HEK293 (cell line): Measurements from ENCODE around the gene FKBP10.
A peak's percentile ranks its signal among the peaks of the same experiment; 100 is the strongest.

Source experiments
- EGR2 ChIP-seq: fragments of 450-650 bp; formaldehyde crosslinking; IDR thresholded peaks from 2 replicates; pipeline ENCODE4 v1.5.1; 2016; ENCODE audit warnings: low read depth, missing biosample characterization, missing genetic modification characterization
- GLIS2 ChIP-seq: fragments of 450-650 bp; formaldehyde crosslinking; IDR thresholded peaks from 2 replicates; pipeline ENCODE4 v1.5.1; 2016; ENCODE audit warnings: missing biosample characterization, missing genetic modification characterization
- KLF7 ChIP-seq: fragments of 450-650 bp; formaldehyde crosslinking; IDR thresholded peaks from 2 replicates; pipeline ENCODE4 v1.5.1; 2016; ENCODE audit warnings: missing biosample characterization, missing genetic modification characterization, borderline replicate concordance
- KLF8 ChIP-seq: fragments of 450-650 bp; formaldehyde crosslinking; IDR thresholded peaks from 2 replicates; pipeline ENCODE4 v1.5.1; 2016; ENCODE audit warnings: missing biosample characterization, missing genetic modification characterization
- MEIS1 ChIP-seq: sonication (generic); formaldehyde crosslinking; IDR thresholded peaks from 2 replicates; pipeline ENCODE4 v1.8.1; 2022; ENCODE audit warnings: missing genetic modification reagents, mild to moderate bottlenecking, borderline replicate concordance
- MYNN ChIP-seq: fragments of 450-650 bp; formaldehyde crosslinking; IDR thresholded peaks from 2 replicates; pipeline ENCODE4 v1.5.1; 2016; ENCODE audit warnings: missing biosample characterization, missing genetic modification characterization, borderline replicate concordance
- OVOL3 ChIP-seq: fragments of 450-650 bp; formaldehyde crosslinking; IDR thresholded peaks from 2 replicates; pipeline ENCODE4 v1.5.1; 2016; ENCODE audit warnings: missing biosample characterization, missing genetic modification characterization
- SALL2 ChIP-seq: fragments of 450-650 bp; formaldehyde crosslinking; IDR thresholded peaks from 2 replicates; pipeline ENCODE4 v1.5.0; 2017; ENCODE audit warnings: missing biosample characterization, mild to moderate bottlenecking, missing genetic modification characterization, borderline replicate concordance
- SP2 ChIP-seq: fragments of 450-650 bp; formaldehyde crosslinking; IDR thresholded peaks from 2 replicates; pipeline ENCODE4 v1.5.1; 2016; ENCODE audit warnings: missing biosample characterization, missing genetic modification characterization
- TSHZ1 ChIP-seq: fragments of 450-650 bp; formaldehyde crosslinking; IDR thresholded peaks from 2 replicates; pipeline ENCODE4 v1.5.1; 2016; ENCODE audit warnings: missing biosample characterization, missing genetic modification characterization, borderline replicate concordance
- ZBTB11 ChIP-seq: fragments of 450-650 bp; formaldehyde crosslinking; conservative IDR thresholded peaks from 2 replicates; pipeline ENCODE4 v1.5.1; 2016; ENCODE audit warnings: low read depth, missing biosample characterization, missing genetic modification characterization
- ZBTB20 ChIP-seq: fragments of 450-650 bp; formaldehyde crosslinking; IDR thresholded peaks from 2 replicates; pipeline ENCODE4 v1.5.1; 2016; ENCODE audit warnings: missing biosample characterization, missing genetic modification characterization
- ZBTB8A ChIP-seq: fragments of 450-650 bp; formaldehyde crosslinking; IDR thresholded peaks from 2 replicates; pipeline ENCODE4 v1.5.1; 2016; ENCODE audit warnings: missing biosample characterization, missing genetic modification characterization
- ZFHX2 ChIP-seq: fragments of 450-650 bp; formaldehyde crosslinking; conservative IDR thresholded peaks from 2 replicates; pipeline ENCODE4 v1.5.1; 2016; ENCODE audit warnings: missing biosample characterization, missing genetic modification characterization
- ZIC2 ChIP-seq: fragments of 450-650 bp; formaldehyde crosslinking; IDR thresholded peaks from 2 replicates; pipeline ENCODE4 v1.5.1; 2016; ENCODE audit warnings: missing biosample characterization, missing genetic modification characterization
- ZNF157 ChIP-seq: fragments of 450-650 bp; formaldehyde crosslinking; IDR thresholded peaks from 2 replicates; pipeline ENCODE4 v1.5.1; 2016; ENCODE audit warnings: missing biosample characterization, missing genetic modification characterization
- ZNF169 ChIP-seq: fragments of 450-650 bp; formaldehyde crosslinking; IDR thresholded peaks from 2 replicates; pipeline ENCODE4 v1.5.1; 2016; ENCODE audit warnings: missing biosample characterization, missing genetic modification characterization
- ZNF223 ChIP-seq: fragments of 450-650 bp; formaldehyde crosslinking; IDR thresholded peaks from 2 replicates; pipeline ENCODE4 v1.5.1; 2016; ENCODE audit warnings: missing biosample characterization, missing genetic modification characterization
- ZNF248 ChIP-seq: fragments of 450-650 bp; formaldehyde crosslinking; IDR thresholded peaks from 2 replicates; pipeline ENCODE4 v1.5.1; 2017; ENCODE audit warnings: missing biosample characterization, missing genetic modification characterization
- ZNF26 ChIP-seq: fragments of 450-650 bp; formaldehyde crosslinking; IDR thresholded peaks from 2 replicates; pipeline ENCODE4 v1.5.1; 2016; ENCODE audit warnings: missing biosample characterization, missing genetic modification characterization
- ZNF266 ChIP-seq: fragments of 450-650 bp; formaldehyde crosslinking; IDR thresholded peaks from 2 replicates; pipeline ENCODE4 v1.5.1; 2016; ENCODE audit warnings: missing biosample characterization, missing genetic modification characterization, low read depth
- ZNF302 ChIP-seq: fragments of 450-650 bp; formaldehyde crosslinking; IDR thresholded peaks from 2 replicates; pipeline ENCODE4 v1.5.1; 2016; ENCODE audit warnings: missing biosample characterization, missing genetic modification characterization, low read depth
- ZNF324 ChIP-seq: fragments of 450-650 bp; formaldehyde crosslinking; IDR thresholded peaks from 2 replicates; pipeline ENCODE4 v1.5.1; 2016; ENCODE audit warnings: missing biosample characterization, missing genetic modification characterization
- ZNF341 ChIP-seq: fragments of 450-650 bp; formaldehyde crosslinking; IDR thresholded peaks from 2 replicates; pipeline ENCODE4; 2016; ENCODE audit warnings: low read depth, missing biosample characterization, missing genetic modification characterization
- ZNF426 ChIP-seq: fragments of 450-650 bp; formaldehyde crosslinking; IDR thresholded peaks from 2 replicates; pipeline ENCODE4 v1.5.1; 2017; ENCODE audit warnings: missing biosample characterization, missing genetic modification characterization, mild to moderate bottlenecking, inconsistent platforms, moderate library complexity
- ZNF529 ChIP-seq: fragments of 450-650 bp; formaldehyde crosslinking; IDR thresholded peaks from 2 replicates; pipeline ENCODE4 v1.5.1; 2017; ENCODE audit warnings: missing genetic modification characterization, missing biosample characterization; ENCODE audit not compliant: insufficient replicate concordance
- ZNF548 ChIP-seq: fragments of 450-650 bp; formaldehyde crosslinking; IDR thresholded peaks from 2 replicates; pipeline ENCODE4 v1.5.1; 2016; ENCODE audit warnings: missing biosample characterization, missing genetic modification characterization
- ZNF549 ChIP-seq: fragments of 450-650 bp; IDR thresholded peaks from 2 replicates; pipeline ENCODE4 v1.5.1; 2018; ENCODE audit warnings: missing biosample characterization, missing genetic modification characterization, mild to moderate bottlenecking, inconsistent platforms, moderate library complexity
- ZNF707 ChIP-seq: fragments of 450-650 bp; formaldehyde crosslinking; IDR thresholded peaks from 2 replicates; pipeline ENCODE4 v1.5.1; 2016; ENCODE audit warnings: missing biosample characterization, missing genetic modification characterization
- ZNF768 ChIP-seq: fragments of 450-650 bp; formaldehyde crosslinking; IDR thresholded peaks from 2 replicates; pipeline ENCODE4 v1.5.1; 2018; ENCODE audit warnings: missing biosample characterization, mild to moderate bottlenecking, missing genetic modification characterization
- ZNF776 ChIP-seq: fragments of 450-650 bp; formaldehyde crosslinking; IDR thresholded peaks from 2 replicates; pipeline ENCODE4 v1.5.0; 2017; ENCODE audit warnings: missing biosample characterization, missing genetic modification characterization, borderline replicate concordance
- ZNF777 ChIP-seq: fragments of 450-650 bp; formaldehyde crosslinking; IDR thresholded peaks from 2 replicates; pipeline ENCODE4 v1.5.1; 2017; ENCODE audit warnings: missing biosample characterization, missing genetic modification characterization, borderline replicate concordance
- ZSCAN16 ChIP-seq: fragments of 450-650 bp; formaldehyde crosslinking; IDR thresholded peaks from 2 replicates; pipeline ENCODE4 v1.5.1; 2016; ENCODE audit warnings: missing biosample characterization, missing genetic modification characterization
- ZXDB ChIP-seq: fragments of 450-650 bp; formaldehyde crosslinking; IDR thresholded peaks from 2 replicates; pipeline ENCODE4 v1.5.1; 2016; ENCODE audit warnings: missing biosample characterization, missing genetic modification characterization

FKBP10 gene

GRCh38 chr17:41835800-41836549, 23.2 kb downstream of the FKBP10 start, which contains the start of gene NT5C3B (continued):
- no peak for TF ChIP-seq ZNF768 (tag by site-specific recombination)
- TF ChIP-seq ZBTB20 (tag by site-specific recombination) = peak; percentile 10; the same call in 1 of the 2 replicates
- no peak for TF ChIP-seq ZNF529 (tag by site-specific recombination)
- TF ChIP-seq ZNF776 = no peak
- TF ChIP-seq ZSCAN16 (tag by site-specific recombination) = no peak
- TF ChIP-seq ZNF707 (tag by site-specific recombination) = no peak
- no peak for TF ChIP-seq ZNF26 (tag by site-specific recombination)
- TF ChIP-seq ZNF341 (tag by site-specific recombination) = no peak
- no peak for TF ChIP-seq ZNF426 (tag by site-specific recombination)
- TF ChIP-seq ZNF169 = no peak
- TF ChIP-seq SP2 (tag by site-specific recombination) = peak; percentile 43
- TF ChIP-seq ZNF223 = no peak
- TF ChIP-seq GLIS2 (tag by site-specific recombination) = peak; percentile 74
- no peak for TF ChIP-seq ZBTB11 (tag by site-specific recombination)
- TF ChIP-seq ZXDB (tag by site-specific recombination) = no peak
- TF ChIP-seq MYNN = no peak
- no peak for TF ChIP-seq ZNF266 (tag by site-specific recombination)
- no peak for TF ChIP-seq ZNF302 (tag by site-specific recombination)
- no peak for TF ChIP-seq TSHZ1
- no peak for TF ChIP-seq KLF8
- no peak for TF ChIP-seq MEIS1 (CRISPR knock-in tag)
- TF ChIP-seq SALL2 = no peak
- TF ChIP-seq ZNF777 = no peak
- peak; percentile 93 for TF ChIP-seq ZFHX2 (tag by site-specific recombination)
- TF ChIP-seq OVOL3 (tag by site-specific recombination) = no peak
- peak; percentile 85 for TF ChIP-seq EGR2
- no peak for TF ChIP-seq ZNF548 (tag by site-specific recombination)
- TF ChIP-seq ZNF248 = no peak
- no peak for TF ChIP-seq KLF7 (tag by site-specific recombination)
- peak; percentile 53 for TF ChIP-seq ZBTB8A (tag by site-specific recombination)
- TF ChIP-seq ZIC2 (tag by site-specific recombination) = no peak
- no peak for TF ChIP-seq ZNF324 (tag by site-specific recombination)
- no peak for TF ChIP-seq ZNF157 (tag by site-specific recombination)
- no peak for TF ChIP-seq ZNF549 (tag by site-specific recombination)
